HG02840 (cell line): Measurements from ENCODE around the gene STIM1.
"Not testable (repeated sequence)": the region's sequence is repeated elsewhere in the genome, so short reads cannot be mapped to it uniquely, and the experiment has no call there.

ENCODE experiments used
- ATAC-seq: cut with Tn5 transposase; IDR thresholded peaks from one replicate; pipeline ENCODE4 v1.9.1; 2021; ENCODE audit warnings: mild to moderate bottlenecking, moderate library complexity, moderate number of reproducible peaks; ENCODE audit not compliant: unreplicated experiment, low FRiP score

The STIM1 gene

DNA sequence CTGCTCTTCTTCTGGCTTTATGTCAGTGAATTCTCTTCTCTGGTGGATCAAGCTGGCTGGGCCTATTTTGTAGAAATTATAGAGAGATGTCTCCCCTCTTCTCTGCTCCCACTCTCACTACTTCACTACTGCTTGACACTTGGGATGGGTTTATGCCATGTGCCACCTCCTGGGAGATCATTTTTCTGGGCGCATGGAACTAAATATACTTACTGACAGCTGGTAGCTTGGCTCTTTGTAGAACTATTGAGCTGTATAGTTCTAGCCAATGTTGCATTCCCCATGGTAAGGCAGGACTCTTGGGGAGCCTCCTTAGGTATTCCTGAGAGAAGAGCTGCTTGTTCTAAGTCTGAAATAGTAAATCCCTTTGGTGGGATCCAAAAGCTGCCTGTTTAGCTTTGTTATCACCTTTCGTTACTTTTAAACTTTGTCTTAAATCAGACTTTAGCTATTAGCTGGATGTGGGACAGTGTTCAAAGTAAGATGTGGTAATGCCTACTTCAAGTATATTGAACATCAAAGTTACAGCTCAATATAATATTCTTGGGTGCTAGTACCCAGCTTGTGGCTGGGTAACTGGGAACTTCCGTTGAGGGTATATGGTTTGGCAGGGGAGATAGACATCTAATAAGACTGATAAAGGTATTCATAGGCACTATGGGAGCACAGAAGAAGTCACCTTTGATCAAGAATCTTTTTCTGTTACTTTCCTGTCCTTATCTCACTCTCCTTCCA is 151.6 kb downstream of the STIM1 start:
- no peak for ATAC-seq

DNA sequence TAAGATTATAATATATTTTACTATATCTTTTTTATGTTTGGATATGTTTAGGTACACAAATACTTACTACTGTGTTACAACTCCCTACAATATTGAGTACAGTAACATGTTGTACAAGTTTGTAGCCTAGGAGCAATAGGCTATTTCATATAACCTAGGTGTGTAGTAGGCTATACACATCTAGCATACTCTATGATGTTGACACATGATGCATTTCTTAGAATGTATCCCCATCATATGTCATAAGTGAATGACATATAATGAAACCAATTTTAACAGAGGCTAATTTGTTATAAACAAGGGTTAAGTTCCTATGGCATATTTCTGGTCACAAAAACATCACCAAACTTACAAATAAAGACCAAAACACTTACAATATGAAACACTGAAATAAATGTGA is 152.7 kb downstream of the STIM1 start:
- ATAC-seq = no peak

DNA sequence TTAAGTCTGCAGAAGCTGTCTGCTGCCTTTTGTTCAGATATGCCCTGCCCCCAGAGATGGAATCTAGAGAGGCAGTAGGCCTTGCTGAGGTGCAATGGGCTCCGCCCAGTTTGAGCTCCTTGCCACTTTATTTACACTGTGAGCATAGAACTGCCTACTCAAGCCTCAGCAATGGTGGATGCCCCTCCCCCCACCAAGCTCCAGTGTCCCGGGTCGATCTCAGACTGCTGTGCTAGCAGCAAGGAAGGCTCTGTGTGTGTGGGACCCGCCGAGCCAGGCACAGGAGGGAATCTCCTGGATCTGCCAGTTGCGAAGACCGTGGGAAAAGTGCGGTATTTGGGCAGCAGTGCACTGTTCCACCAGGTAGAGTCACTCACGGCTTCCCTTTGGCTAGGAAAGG is 161.1 kb downstream of the STIM1 start:
- ATAC-seq = not testable (repeated sequence)

DNA sequence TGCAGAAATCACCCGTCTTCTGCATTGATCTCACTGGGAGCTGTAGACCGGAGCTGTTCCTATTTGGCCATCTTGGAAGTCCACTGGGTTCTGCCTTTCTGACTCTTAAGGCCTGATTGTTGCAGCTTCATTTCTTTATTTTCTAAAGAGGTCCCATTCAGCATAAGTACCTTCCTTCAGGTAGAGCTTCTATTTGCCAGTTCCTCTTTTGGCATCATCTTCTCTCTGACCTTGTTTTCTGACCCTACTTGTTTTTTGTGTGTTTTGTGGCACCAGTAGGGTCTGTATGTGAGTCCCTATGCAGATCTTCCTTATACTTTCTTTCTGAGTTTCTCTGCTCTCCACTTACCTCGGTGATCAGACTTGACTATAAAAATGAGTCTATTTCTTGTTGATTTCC is 161.7 kb downstream of the STIM1 start:
- no peak for ATAC-seq

DNA sequence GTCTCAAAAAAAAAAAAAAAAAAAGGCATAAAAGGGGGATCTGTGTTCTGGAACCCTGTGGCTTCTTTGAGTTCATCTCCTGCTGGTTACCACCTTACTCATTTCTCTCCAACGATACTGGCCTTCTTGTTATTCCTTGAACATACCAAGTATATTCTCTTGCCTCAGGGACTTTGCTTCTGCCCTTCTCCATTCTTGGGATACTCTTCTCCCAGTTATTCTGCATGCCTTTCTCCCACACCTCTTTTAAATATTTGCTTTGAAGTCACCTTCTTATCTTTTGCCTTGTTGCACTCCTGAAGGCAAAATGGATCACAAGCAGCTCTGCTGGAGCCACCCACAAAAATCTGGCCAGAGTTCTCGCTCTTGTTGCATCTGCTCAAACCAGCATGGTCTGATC is 163.2 kb downstream of the STIM1 start:
- ATAC-seq = no peak

DNA sequence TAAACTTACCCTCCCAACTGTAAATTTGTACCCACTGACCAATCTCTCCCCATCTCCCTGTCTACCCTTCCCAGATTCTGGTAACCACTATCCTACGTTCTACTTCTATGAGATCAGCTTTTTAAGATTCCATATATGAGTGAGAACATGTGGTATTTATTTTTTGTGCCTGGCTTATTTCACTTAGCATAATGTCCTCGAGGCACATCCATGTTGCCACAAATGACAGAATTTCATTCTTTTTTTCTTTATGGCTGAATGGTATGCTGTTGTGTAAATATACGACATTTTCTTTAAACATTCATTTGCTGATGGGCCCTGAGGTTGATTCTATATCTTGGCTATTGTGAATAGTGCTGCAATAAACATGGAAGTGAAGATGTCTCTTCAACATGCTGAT is 164.4 kb downstream of the STIM1 start:
- ATAC-seq = no peak

DNA sequence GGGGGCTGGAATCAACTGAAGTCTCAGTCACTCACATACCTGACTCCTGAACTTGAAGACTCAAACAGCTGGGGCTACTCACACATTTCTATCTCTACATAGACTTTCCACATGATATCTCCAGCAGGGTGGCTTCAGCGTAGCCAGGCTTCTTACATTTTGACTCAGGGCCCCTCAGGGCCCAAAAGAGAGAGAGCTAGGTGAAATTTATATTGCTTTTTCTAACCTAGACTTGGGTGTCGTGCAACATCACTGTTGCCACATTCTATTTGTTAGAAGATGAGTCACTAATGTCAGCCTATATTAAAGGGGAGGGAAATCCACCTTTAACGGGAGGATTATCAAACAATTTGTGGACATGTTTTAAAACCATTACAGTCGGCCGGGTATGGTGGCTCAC is 167.2 kb downstream of the STIM1 start:
- ATAC-seq = no peak

DNA sequence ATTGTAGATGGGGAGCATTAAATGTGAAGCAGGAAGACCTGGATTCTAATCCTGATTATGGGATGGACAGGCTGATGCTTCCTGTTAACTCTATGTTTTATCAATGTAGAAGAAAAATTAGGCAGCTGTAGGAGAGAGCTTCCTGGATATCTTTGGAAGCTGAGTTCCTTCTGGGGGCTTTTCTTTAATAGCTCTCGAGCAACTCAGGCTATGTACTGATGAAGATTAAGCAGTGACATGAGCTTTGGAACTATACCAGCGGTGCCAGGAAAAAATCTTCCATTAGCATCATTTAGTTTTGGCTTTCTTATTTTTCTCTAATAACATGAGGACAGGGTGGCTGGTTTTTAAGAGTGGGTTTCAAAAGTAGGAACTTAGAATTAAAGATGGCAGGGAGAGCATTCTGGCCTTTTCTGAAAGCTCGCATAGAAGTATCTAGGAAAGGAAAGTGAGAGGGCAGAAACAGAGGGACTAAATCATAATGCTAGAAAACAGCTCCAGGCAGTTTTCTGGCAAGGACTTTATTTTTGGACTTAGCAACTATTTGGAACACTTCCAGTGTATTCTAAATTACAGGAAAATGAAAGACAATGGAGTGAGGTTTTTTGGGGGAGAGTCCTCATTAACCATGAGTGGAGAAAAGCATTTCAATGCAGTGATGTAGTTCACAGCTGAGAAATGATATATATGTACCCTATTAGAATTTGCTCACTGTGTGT is 169.9 kb downstream of the STIM1 start:
- ATAC-seq = no peak

DNA sequence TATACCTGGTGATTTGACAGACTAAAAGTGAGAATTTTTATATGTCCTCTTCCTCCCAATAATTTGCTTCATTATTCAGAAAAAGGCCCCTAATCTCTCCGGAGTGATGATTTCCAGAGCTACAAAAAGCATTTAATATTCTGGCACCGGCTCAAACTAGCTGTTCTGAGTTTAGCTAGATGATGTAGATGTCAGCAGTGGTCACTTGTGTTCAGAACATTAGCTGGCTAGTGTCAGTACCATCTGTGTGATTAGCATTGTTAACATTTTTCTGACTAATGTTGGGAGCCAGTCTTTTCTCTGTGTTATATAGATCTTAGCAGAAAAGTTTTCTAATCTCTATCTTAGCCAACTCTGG is 170.5 kb downstream of the STIM1 start:
- ATAC-seq = no peak

DNA sequence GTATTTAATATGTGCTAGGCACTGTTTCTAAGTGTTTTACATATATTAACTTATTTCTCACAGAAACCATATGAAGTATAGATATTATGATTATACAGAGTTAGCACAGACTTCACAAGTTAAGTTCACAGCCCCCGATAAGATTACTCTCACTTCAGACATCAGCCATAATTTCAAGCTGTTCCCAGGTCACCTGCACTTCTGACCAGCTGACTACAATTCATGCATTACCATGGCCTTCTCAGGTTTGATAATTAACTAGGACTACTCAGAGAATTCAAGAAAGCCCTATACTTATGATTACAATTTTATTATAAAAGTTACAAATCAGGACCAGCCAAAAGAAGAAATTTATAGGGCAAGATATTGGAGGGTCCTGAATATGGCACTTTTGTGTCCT is 170.9 kb downstream of the STIM1 start:
- ATAC-seq = no peak

DNA sequence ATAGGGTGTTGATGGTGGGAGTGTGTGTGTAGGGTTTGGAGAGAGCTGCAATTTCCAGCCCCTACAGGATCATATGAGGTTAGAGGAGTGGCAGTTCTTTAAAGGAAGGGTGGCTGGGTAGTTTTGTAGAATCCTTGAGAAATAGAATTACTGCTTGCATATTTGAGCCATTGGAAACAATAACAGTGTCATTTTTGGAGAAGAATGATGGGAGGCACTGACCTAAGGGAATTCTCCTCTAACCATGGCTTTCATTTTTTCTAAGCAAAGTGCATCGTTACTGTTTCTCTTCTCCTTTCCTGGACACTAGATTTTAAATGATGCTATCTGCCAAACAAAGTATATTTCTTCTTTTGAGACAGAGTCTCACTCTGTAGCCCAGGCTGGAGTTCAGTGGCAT is 172.3 kb downstream of the STIM1 start:
- no peak for ATAC-seq

DNA sequence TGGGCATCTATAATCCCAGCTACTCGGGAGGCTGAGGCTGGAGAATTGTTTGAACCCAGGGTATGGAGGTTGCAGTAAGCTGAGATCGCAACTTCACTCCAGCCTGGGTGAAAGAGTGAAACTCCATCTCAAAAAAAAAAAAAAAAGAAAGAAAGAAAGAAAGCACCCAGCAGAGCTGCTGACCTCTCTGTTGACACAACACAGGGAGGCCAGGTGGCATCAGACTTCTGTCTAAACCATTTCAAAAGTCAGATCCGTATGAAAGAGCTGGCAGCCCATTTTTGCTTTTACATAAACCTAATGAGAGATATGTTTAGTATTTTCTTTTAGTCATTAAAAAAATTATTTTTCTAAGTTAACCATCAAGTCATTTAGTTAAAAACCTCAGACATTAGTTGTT is 174.7 kb downstream of the STIM1 start:
- no peak for ATAC-seq

DNA sequence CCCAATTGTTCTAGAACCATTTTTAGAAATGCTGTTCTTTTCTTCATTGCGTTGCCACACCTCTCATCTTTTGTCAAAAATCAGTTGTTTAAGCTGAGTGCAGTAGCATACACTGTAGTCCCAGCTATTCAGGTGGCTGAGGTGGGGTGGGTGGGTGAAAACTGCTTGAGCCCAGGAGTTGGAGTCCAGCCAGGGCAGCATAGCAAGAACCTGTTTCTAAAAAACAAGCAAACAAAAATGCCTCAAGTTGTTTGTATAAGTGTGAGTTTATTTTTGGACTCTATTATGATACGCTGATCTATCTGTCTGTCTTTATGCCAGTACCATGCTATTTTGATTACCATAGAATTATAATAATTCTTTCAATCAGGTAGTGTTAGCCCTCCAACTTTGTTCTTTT is 176.6 kb downstream of the STIM1 start:
- ATAC-seq = no peak

DNA sequence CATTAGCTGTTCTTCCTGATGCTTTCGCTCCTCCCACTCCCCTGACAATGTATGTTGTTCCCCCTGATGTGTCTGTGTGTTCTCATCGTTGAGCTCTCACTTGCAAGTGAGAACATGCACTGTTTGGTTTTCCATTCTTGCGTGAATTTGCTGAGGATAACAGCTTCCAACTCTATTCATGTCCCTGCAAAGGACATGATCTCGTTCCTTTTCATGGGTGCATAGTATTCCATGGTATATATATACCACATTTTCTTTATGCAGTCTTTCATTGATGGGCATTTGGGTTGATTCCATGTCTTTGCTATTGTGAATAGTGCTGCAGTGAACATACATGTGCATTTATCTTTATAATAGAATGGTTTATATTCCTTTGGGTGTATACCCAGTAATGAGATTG is 180.5 kb downstream of the STIM1 start:
- ATAC-seq = no peak

DNA sequence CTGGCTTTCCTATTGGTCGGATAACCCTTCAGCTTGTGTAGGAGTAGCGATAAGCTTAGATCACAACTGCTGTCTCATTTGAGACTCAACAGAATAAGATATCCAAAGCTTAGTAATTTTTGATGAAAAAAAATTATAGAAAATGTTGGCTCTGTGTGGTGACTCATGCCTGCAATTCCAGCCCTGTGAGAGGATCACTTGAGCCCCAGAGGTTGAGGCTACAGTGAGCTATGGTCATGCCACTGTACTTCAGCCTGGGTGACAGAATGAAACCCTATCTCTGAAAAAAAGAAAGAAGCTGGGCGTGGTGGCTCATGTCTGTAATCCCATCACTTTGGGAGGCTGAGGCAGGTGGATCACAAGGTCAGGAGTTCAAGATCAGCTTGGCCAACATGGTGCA is 183.5 kb downstream of the STIM1 start:
- no peak for ATAC-seq

DNA sequence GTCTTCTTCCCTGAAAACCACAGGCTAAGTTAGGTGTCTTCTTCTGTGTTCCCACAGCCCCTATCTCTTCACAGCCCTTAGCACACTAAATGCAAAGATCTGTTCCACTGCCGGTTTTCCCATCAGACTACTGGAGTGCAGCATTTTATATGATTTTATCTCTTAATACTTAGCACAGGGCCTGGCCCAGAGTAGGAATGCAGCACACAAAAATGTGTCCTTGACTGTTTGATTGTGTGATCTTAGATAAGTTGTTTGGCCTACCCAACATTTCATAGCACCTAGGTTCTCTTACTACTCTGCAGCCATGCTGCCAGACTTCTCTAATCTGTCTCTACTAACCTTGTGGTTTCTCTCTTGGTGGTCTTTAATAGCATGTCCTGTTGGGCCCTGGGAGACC is 185.0 kb downstream of the STIM1 start:
- ATAC-seq = no peak

DNA sequence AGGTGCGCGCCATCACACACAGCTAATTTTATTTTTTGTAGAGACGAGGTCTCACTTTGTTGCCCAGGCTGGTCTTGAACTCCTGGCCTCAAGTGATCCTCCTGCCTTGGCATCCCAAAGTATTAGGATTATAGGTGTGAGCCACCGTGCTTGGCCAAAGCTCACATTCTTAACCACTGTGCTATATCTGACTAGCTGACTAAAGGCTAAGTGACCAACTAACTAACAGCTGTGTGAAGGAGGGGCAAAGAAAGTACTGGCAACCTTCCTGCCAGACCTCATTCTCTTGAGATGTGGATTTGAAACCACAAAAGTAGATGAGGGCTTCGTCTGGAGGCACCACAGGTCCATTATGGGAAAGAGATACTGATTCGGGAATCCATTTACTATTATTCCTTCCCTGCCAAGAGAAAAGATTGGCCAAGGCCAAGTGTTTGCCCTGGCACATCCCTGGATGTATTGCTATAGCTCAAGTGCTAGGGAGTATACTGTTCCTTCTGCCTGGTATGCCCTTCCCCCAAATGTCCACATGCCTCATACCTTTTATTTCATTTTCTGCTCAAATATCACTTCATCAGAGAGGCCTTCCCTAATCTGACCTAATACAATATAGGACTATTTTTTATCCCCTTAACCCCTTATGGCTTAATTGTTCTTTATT is 186.4 kb downstream of the STIM1 start:
- no peak for ATAC-seq

DNA sequence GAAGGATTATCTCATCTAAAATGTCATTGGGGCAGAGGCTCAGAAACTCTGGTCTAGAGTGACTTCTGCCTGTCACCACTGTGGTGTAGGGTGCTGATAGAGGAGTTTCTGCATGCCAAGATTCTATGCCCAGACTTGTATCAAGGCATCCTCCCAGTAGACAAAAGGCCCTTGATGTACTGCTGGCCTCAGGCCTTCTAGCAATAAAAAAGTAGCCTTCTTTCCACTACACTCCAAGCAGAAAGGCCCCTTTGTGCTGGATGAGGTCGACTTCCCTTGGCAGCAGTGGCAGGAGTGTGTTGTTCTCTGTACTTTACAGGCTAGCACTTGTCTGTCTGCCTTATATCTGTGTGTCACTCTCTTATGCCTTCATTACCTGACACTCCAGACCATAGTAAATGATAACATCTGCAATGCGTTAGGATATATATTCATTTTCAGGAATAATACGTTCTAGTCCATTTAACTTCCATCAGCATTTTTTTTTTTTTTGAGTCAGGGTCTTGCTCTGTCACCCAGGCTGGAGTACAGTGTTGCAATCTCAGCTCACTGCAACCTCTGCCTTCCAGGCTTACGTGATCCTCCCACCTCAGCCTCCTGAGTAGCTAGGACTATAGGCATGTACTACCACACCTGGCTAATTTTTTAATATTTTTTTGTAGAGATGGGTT is 189.6 kb downstream of the STIM1 start:
- no peak for ATAC-seq

DNA sequence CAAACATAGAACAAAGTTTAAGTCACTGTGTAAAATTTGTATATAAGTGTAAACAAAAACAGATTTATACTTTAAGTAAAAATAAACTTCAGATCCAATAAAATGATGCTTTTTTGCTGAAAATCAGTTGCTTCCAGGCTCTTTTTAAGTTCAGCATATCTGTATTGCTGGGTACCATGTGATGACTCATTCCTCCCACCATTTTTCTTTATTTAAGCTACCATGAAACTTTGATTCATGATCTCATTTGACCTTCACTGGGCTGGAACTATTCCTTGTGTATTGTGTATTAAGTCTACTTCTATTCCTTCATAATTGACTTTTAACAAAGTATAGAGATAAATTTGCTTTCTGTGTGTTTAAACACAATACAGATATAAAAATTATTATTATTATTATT is 192.9 kb downstream of the STIM1 start:
- ATAC-seq = no peak

DNA sequence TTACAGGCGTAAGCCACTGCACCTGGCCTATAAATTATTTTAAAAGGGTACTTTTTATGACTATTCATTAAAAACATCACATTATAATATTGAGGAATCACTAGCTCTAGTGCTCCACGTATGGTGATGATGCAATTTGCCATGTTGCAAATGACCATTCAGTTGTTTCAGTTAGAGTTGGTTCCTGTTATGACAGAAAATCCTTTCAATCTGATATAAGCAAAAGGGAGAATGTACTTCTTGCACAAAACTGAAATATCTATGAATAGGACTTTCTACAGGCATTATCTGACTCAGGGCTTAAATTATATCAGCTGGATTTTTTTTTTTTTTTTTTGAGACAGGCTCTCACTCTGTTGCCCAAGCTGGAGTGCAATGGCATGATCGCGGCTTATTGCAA is 193.5 kb downstream of the STIM1 start:
- ATAC-seq = no peak

DNA sequence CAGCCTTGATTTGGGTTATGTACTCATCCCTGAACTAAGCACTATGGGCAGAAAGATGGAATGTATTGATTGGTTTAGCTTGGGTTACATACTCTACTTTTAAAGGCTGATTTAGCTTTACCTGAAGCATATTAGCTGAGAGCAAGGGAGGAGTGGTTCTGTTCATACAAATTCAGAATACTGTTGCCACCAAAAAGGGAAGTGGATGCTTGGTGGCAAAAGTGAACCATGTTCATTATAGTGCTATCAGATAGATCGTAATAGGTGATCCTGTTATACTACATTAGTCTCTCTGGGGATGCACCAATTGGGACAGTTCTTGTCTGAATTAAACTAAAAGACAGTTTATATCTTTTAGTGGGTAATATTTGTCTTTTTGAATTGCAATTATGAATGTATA is 194.7 kb downstream of the STIM1 start:
- ATAC-seq = no peak
